Measurements from ENCODE around the gene C1QTNF5. TPM values are rescaled to one million over a fixed set of nuclear protein-coding genes. Genes with fewer than 3 reads are reported as not detected.

C1QTNF5 gene
- total RNA-seq, 1 experiment from 2014 or later: not detected

DNA sequence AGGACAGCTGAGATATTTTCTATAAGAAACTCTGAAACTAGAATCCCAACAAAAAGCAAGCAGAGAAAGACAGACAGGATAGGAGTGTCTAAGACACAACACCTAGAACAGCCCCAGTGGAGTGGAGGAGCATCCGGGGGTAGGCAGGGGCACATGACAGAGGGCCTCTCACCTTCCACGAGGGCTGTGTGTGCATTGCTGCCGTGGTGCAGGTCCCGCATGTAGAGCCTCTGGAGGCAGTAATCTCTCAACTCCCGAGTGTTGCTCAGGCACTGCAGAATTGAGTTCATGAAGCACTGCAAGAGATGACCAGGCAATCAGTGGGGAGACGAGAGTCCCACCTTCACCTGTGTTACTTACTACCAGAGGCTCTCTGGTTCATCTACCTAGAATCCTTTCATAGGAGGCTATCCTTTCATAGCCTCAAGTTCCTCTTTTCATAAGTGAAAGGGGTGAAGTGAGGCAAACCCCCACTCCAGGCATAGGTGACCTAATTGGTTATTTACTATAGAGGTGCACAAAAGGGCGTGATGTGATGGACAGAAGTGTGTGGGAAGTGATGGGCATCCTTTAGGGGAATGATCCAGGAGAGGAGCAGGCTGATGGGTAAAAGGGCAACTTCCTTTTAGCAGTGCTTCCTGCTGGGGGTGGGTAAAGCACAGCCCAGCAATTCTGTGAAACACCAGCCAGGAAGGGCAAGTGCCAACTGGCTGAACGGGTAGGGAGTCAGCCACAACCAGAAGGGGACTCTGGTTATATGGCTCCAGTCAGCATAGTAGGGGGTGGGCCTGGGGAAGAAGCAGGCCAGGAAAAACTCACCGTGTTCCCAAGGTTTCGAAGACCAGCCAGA, 18.9 kb upstream of the C1QTNF5 start:
- DNase-seq (ENCODE audit: low spot score): no peak

DNA sequence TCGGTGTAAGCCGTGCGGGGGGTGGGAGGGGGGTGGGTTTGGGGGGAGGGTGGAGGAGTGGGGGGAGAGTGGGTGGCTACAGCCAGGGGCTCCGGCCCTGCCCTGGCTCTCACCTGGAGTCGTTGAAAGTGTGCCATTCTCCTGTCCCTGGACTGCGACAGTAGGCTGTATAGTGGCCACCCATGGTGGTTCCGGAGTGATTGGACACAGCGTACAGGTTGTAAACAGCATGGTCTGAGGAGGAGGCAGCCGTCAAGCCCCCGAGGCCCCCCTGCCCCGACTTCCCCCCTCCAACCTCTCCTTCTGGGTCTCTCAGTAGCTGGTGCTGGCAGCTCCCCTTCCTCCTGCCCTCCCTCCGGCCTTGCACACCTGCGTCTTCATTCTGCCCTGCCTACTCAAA, 16.4 kb upstream of the C1QTNF5 start:
- DNase-seq (ENCODE audit: low spot score): no peak

DNA sequence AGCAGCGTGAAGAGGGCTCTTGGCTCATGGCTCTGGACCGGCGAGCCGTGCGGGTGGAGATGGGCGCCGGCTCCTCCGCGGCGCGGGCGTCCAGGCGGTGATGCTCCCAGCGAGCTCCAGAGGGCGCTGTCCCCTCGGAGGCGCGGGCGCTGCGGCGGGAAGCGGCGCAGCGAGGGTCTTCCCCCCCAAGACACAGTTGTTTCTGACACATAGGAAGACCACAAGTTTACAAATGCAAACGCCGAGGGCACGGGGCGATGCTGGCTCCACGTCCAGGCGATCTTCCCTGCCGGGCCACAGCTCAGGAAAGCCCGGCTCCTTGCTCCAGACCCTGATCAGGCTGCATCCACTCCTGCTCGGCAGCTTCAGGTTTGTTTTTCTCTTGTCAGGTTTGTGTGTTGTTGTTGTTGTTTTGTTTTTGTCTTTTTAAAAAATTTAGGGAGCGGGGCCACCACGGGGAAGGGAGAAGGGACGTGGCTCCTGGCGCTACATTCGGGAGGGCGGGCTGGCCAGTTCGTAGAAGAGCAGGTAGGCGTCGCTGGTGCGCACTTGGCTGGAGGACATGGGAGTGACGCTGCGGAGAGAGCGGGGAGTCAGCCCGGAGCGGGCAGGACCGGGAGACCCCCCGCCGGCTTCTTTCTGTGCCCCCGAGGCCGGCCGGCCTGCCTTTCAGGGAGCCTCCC, 15.8 kb upstream of the C1QTNF5 start:
- no peak for DNase-seq (ENCODE audit: low spot score)

DNA sequence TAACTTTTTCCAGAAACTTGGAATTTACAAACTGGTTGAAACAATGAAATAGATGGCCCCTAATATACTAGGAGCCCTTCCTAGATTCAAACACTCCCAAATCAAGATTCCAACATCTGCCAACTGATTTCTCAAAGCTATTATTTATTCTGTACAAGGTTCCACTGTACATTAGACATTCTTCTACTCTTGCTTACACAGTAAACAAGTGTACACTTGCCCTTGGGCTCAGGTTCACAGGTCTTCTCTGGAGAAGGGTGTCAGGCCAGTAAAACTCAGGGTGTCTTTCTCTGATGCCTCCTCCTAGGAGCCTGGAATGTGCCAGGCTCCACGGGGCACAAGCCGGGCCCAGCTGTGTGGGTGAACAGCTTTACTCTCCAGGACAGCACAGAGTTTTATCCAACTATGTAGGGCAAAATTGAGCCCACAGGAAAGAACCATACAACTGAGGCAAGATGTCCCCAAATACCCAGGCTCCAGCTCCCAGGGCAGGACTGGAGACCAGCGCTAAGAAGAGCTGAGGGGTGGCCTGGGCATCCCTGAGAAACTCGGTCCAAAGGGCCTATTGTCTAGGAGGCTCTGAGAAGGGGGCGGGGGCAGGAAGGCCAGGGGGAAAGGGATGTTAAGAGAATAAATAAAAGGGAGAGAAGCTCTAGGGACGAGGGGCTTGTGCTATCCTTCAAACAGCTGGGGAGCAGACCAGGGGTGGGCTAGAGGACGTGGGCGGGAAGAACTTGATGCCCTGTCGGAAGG, 14.6 kb upstream of the C1QTNF5 start:
- no peak for DNase-seq (ENCODE audit: low spot score)

DNA sequence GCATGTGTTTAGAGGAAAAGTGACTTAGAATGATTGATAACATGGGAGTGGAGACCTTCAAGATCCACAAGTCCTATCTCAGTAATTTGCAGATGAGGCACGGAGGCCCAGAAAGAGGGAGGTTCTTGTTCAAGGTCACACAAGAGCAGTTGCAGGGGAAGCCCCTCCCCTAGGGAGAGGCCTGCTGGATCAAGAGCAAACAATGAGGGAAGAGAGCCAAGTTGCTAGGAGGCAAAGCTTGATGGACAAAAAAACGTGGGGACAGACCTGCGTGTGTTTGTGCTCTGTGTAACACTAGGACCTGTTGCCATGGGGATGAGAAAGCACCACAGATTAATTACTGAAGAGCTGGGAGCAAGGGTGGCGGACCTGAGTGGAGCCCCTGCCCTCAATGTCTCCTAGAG, 12.2 kb upstream of the C1QTNF5 start:
- no peak for DNase-seq (ENCODE audit: low spot score)

DNA sequence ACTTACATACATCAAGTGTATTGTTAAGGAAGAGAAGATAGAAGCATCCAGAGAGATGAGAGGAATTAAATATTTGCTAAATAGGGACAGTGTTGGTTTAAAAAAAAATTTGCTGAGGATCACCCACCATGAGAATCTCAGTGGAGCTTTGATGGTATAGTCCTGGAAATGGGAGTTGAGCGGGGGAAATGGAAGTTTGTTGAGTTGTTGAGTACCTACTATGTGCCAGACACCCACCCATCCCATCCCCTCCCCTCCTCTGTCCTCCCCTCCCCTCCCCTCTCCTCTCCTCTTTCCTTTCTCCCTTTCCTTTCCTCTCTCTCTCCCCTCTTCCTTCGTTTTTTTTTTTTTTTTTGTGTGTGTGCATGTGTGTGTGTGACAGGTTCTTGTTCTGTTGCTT, 10.5 kb upstream of the C1QTNF5 start:
- no peak for DNase-seq (ENCODE audit: low spot score)

DNA sequence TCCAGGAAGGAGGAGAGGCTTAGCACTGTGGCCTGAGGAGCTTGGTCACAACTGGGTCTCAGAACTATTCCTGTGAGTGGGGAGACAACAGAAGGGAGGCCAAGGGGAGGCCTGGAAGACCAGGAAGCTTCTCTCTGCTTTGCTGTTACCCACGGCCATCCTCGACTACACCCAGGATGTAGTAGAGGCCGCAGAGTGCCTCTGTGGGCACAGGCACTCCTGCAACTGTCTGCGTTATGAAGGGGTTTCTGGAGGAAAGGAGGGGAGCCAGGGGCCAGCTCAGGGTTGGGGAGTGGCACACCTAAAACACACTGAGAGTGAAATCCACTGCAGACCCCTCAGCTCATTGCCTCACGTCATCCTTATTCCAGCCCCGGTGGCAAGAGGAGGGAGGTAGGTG, 9.6 kb upstream of the C1QTNF5 start:
- DNase-seq (ENCODE audit: low spot score): no peak

DNA sequence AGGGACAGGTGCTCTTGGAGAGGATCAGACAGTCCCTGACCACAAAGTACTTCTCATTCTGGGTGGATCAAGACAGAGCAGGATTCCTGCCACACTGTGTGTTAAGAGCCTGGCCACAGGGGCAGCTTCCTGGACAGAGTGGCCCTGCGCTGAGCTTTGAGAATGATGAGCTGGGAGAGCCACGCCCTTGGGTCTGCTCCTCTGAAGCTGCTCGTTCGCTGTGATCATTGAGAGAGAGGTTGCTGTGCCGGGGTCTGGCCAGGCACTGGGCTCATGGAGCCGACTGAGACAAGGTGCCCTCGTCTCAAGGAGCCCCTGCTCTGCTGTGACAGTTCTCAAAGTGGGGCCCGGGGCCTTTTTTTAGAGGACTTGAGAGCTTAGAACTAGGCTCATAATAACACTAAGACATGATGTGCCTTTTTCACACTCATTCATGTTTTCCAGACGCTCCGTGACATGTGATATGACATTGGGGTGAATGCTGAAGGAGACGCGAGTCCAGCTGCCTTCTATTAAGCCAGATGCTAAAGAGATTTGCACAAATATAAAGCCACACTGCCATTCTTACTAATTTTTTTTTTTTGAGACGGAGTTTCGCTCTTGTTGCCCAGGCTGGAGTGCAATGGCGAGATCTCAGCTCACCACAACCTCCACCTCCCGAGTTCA, 7.4 kb upstream of the C1QTNF5 start:
- no peak for DNase-seq (ENCODE audit: low spot score)

DNA sequence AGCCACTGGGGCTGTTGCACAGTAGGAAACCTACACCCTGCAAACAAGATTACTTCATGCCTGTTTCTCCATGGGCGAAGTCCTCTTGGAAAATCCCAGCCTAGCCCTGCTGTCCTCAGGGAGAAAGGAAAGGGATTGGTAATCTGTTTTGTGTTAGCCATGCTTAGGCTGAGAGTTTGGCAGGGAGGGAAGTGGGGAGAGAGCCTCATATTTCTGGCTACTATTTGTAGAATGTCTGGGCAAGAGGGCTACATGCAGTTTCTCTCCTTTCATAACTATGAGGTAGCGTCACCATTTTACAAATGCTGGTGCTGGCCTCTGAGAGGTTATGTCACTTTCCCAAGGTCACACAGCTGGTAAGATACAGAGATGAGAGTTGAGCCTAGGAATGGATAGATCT, 6.6 kb upstream of the C1QTNF5 start:
- no peak for DNase-seq (ENCODE audit: low spot score)

DNA sequence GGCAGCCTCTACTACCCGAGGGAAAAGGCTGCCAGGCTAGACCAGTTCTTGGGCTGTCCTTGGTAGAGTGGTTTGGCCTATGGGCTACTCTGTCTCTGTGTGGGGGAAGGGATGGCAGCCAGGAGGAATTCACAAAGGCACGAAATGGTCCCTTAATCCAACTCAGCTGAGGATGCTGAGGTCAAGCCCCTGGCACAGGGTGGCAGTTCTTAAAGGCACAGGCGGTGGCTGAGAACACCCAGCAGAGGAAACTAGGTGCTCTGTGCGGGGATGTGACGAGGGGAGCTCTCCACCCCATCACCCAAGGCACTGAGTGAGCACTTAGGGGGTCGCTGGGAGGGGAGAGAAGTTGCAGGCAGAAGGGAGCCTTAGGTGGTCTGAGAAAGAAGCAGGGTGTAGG, 5.9 kb upstream of the C1QTNF5 start, which contains the start of gene MFRP:
Gene MFRP (minus strand): TSS at position 101 of the 400 bp plus-strand sequence. CDS start 192 bp downstream, outside the sequence.
- DNase-seq (ENCODE audit: low spot score): no peak

DNA sequence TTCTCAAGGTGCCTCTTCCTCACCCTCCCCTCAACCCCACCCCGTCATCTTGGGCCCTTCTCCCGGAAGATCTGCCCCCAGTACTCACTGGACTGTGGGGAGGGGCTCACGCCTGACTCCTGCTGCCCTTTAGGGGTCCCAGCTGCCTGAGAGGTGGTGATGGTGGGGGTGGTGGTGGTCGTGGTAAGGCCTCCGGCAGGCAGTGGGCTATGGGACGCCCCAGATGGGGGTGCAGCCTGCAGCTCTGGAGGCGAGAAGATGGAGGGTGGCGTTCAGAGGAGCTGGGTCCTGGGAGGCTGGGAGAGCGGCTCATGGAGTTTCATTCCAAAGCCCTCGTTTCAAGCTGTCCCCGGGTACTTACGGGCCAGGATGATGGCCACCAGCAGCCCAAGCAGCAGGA, 5.0 kb upstream of the C1QTNF5 start:
- no peak for DNase-seq (ENCODE audit: low spot score)

DNA sequence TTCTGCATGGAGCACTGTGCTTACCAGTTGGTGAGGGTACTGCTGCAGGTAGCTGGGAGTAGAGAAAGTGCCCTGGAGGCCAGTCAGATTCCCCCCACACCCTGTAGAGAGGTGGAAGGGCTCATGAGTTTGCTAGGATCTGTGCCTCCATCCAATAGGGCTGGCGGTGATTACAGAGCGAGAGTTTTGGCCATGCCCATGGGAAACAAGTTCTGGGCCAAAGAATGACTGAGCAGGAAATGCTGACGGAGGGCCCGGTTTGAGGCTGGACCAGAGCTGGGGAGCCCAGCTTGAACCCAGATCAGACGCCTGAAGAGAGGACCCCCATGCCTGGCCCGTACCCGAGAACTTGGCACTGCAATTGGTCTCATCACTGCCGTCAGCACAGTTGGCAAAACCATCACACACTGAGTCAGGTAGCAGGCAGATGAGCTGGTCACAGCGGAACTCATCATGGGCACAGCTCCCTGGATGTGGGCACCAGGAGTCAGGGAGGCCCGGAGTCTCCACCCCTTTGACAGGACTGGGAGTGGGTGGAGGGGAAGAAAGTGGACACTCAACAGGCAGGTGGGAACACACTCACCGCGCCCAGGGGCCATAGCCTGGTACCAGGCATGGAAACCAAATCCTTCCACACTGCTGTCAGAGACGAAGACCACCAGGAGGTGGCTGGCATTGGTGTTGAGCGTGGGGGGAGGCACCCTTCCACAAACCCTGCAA, 3.8 kb upstream of the C1QTNF5 start:
- DNase-seq (ENCODE audit: low spot score): no peak

DNA sequence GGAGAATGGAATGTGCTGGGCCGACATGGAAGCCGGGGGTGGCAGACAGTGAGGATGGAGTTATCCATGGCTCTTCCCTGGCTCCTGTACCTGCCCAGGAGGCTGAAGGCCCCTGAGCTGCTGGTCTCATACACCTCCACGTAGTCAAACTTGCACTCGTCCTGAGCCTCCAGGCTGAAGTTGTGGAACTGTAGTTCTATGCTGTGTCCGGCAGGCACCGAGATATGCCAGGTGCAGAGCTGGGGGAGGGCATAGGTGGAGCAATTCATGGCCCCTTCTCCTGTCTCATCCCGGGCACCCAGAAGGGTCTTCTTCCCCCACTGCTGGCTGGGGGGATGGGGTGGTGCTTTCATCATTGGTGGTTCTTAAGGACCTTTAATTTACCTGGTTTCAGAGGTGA, 3.0 kb upstream of the C1QTNF5 start:
- no peak for DNase-seq (ENCODE audit: low spot score)

DNA sequence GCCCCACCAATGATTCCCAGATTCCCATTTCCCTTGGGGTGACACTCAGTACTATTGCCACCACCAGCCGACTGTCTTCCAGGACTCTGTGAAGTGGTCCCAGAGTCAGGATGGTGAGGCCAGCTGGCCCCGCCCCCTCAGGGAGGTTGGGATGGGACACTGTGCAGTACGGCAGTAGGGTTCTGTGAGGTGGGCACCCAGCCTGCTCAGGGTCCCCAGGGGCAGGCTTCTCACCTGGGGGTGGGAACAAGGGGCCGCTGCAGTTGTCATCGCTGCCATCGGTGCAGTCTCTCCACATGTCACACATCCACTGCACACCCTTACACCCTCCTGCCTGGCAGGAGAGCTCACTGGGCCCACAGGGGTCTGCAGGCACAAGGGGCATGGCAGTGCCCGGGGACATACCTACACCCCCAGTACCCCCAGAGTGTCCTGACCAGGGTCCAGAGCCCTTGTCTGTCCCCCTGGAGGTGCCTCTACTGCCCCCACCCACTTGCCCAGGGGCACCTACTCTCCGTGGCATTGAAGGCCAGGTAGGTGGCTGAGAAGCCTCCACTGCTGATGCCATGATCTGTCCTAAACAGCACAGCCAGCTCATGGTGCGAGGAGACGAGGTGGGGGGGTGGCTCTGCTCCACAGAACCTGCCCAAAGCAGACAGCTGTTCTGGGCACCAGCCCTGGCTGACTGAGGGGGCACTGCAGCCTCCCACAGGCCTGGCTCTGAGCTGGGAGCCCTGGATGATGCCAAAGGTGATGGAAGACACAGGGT, 1.9 kb upstream of the C1QTNF5 start:
- DNase-seq (ENCODE audit: low spot score): no peak

DNA sequence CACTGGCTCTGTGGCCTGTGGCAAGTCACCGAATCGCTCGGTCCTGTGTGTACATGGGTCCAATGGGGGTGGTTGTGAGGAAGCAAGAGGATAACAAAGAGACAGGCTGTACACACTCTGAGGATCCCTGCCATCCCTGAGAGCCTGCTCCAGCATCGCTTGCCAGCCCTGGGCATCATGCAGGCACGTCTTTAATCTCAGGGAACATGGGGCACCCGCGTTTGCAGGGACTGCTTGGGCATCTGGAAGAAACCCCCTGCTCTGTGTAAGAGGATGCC, 1.3 kb upstream of the C1QTNF5 start:
- no peak for DNase-seq (ENCODE audit: low spot score)

DNA sequence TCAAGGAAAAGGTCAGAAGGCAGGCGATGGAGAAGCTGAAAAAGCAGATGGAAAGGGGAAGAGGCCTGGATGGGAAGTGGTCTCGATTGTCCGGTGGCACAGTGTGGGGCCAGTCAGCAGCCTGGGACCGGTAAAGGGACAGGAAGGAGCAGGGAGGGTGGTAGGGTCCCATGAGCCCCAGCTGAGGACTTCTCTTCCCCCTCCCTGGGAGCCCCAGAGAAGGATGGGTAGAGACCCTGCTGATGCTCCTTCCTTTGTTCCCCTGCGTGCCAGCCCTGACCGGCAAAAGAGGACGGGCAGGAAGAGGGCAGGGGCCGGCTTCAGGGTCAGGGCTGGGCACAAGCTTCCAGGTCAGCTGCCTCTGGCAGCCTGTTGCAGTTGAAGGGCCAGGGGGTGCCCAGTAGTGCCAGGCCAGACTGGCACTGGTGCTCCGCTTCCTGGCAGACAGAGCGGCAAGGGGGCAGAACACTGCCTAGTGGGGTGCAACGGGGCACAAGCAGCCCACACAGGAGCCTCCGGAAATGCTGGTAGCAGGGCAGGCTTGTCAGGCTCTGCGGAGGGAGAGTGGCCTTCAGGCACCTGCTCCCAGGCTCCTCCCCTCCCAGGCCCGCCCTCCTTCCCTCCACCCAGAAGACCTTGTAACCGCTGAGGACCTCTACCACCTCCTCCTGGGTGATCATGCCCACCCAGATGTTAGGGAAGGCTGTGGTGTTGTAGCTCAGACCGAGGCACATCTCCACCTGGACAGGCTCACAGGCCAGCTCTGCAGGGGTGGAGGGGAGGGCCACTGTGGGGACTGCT, 739 bp upstream of the C1QTNF5 start:
- DNase-seq (ENCODE audit: low spot score): no peak

DNA sequence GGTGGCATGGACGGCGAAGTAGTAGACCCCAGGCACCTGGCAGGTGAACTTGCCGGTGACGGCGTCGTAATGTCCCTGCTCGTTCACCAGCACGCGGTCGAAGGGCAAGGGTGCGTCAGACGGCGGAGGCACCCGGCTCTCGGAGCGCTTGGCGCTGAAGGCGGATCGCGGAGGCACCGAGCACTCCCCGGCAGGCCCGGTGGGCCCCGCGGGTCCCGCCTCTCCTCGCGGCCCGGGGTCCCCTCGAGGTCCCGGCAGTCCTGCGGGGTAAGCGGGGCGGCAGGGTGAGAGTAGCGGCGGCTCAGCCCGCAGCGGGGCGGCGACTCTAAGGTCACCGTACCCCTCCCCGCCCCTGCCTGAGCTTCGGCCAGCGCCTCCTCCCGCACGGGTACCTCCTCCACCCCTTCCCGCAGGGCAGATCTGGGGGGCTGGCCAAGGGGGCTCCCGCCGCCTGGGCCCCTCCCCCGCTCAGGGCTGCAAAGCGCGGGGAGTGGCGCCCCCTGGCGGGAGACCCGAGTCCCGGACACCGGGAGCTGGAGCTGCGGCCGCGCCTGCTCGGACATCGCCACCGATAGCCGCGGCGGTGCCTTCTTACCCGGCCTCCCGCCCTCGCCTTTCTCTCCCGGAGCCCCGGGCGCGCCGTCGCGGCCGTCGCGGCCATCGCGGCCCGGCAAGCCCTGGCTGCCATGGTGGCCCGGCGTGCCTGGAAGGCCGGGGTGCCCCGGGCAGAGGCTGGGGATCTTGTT, 921 bp downstream of the C1QTNF5 start:
- DNase-seq (ENCODE audit: low spot score): no peak

DNA sequence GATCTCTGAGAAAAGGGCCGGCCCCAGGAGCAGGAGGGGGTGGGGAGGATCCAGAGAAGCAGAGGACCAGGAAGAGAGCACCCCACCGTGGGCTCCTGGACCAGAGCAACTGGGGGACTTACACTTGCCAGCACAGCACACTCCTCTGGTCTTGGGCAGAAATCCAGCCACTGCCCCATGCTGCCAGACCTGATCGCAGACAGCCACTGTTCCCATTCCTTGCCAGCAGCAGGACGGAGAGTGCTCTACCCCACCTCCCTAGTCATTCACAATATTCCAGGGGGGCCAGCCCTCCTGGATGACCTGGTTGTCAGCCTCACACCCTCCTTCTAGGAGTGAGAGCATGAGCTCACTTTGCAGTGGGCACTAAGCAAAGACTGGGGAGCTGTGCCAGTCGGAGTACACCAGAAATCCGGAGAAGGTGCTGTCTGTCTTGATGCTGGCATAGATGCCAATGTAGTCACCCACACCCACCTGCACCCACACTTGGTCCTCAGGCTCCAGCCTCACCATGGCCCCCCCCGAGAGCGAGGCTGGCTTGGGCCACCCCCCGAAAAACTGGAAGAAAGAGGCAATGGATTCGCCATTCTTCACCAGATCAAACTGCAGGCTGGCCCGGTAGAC, 1.6 kb downstream of the C1QTNF5 start:
- DNase-seq (ENCODE audit: low spot score): no peak

Data from A172 (cell line).